K562 (cell line): Measurements from ENCODE around the gene CLTC. TPM values are rescaled to one million over a fixed set of nuclear protein-coding genes. Genes with fewer than 3 reads are reported as not detected.

ENCODE experiments used
- CBX3 ChIP-seq, 2 experiments: IDR thresholded peaks; 1 replicate in 1 of 2; 2 replicates in 1 of 2; pipeline ENCODE4 v1.6.1; 2012; ENCODE audit warnings: inconsistent platforms in 2 of 2, low read length in 2 of 2, borderline replicate concordance in 1 of 2, control low read depth in 1 of 2
- CHD1 ChIP-seq: fragments of 200-600 bp; sonication (generic); IDR thresholded peaks from one replicate; pipeline ENCODE4 v1.6.1; 2012; ENCODE audit warnings: mild to moderate bottlenecking, moderate library complexity, low read length, inconsistent platforms
- CREBBP ChIP-seq: IDR thresholded peaks from one replicate; pipeline ENCODE4 v1.6.1; 2012; ENCODE audit warnings: low read depth, mild to moderate bottlenecking, control low read depth, inconsistent platforms, low read length
- EGR1 ChIP-seq: fragments of 450-650 bp; conservative IDR thresholded peaks from 2 replicates; pipeline ENCODE4 v1.6.1; 2017; ENCODE audit warnings: mild to moderate bottlenecking
- HMG20B ChIP-seq: fragments of 250-450 bp; sonication (Bioruptor Pico); IDR thresholded peaks from 2 replicates; pipeline ENCODE4 v1.5.0; 2021; ENCODE audit warnings: mild to moderate bottlenecking
- JUNB ChIP-seq: fragments of 450-650 bp; formaldehyde crosslinking; conservative IDR thresholded peaks from 2 replicates; pipeline ENCODE4 v1.4.0; 2020; ENCODE audit warnings: mild to moderate bottlenecking
- KLF6 ChIP-seq: fragments of 250-450 bp; sonication (Bioruptor Pico); IDR thresholded peaks from 2 replicates; pipeline ENCODE4 v1.4.0; 2020; ENCODE audit warnings: mild to moderate bottlenecking, moderate library complexity, borderline replicate concordance
- MBD2 ChIP-seq: sonication (generic); IDR thresholded peaks from 2 replicates; pipeline ENCODE4 v1.6.1; 2016; ENCODE audit warnings: low read depth, borderline replicate concordance
- MXI1 ChIP-seq: IDR thresholded peaks from 2 replicates; pipeline ENCODE4 v1.6.1; 2011; ENCODE audit warnings: low read depth, mild to moderate bottlenecking, improper control_type of control experiment, low read length
- NCOA6 ChIP-seq: fragments of 450-650 bp; IDR thresholded peaks from 2 replicates; pipeline ENCODE4 v1.6.1; 2017; ENCODE audit warnings: mild to moderate bottlenecking
- NFE2 ChIP-seq: IDR thresholded peaks from 2 replicates; pipeline ENCODE4 v1.6.1; 2014; ENCODE audit warnings: antibody characterized with exemption, low read depth
- PHF20 ChIP-seq: fragments of 450-650 bp; IDR thresholded peaks from 2 replicates; pipeline ENCODE4 v1.6.1; 2018; ENCODE audit not compliant: partially characterized antibody
- SIRT6 ChIP-seq: IDR thresholded peaks from one replicate; pipeline ENCODE4 v1.6.1; 2012; ENCODE audit warnings: low read depth, mild to moderate bottlenecking, control low read depth, inconsistent platforms, low read length, moderate library complexity
- SMARCA4 ChIP-seq: fragments of 450-650 bp; IDR thresholded peaks from 2 replicates; pipeline ENCODE4 v1.6.1; 2016
- SRSF7 ChIP-seq: fragments of 200-400 bp; formaldehyde crosslinking; optimal IDR thresholded peaks from 2 replicates; pipeline ENCODE3; 2017; ENCODE audit warnings: mild to moderate bottlenecking, low read depth, low read length
- TCFL5 ChIP-seq: fragments of 250-450 bp; sonication (Bioruptor Pico); conservative IDR thresholded peaks from 2 replicates; pipeline ENCODE4 v1.6.1; 2021; ENCODE audit warnings: mild to moderate bottlenecking, moderate library complexity, matching md5 sums
- ZNF143 ChIP-seq: sonication (generic); formaldehyde crosslinking; IDR thresholded peaks from 2 replicates; pipeline ENCODE4 v1.9.0; 2022; ENCODE audit warnings: mild to moderate bottlenecking, missing genetic modification reagents
- ZNF707 ChIP-seq: fragments of 250-450 bp; sonication (Bioruptor Pico); conservative IDR thresholded peaks from 2 replicates; pipeline ENCODE4 v1.8.0; 2022; ENCODE audit warnings: inconsistent platforms, mild to moderate bottlenecking, moderate library complexity
- ZSCAN32 ChIP-seq: fragments of 450-650 bp; formaldehyde crosslinking; IDR thresholded peaks from 2 replicates; pipeline ENCODE4 v1.4.0; 2020; ENCODE audit warnings: mild to moderate bottlenecking, moderate library complexity
- polyA plus RNA-seq, 8 experiments: library from polyadenylated mRNA; depleted of rRNA in 4 of 8; stranded (reverse) in 5 of 8; unstranded in 3 of 8; fragments of >200 nt; fragmentation: Nextera tagmentation in 2 of 8; fragmentation: Illumina TruSeq in 1 of 8; extraction: Ambion mirVana in 2 of 8; extraction: Trizol in 1 of 8; gene quantifications; 2 replicates each; pipeline versions ENCODE4 v1.2.1 to v1.2.3, GENCODE V29; 2011 to 2014; ENCODE audit warnings: inconsistent platforms in 1 of 8, missing spikeins in 1 of 8
- total RNA-seq, 7 experiments: library from RNA; depleted of rRNA in 6 of 7; stranded (reverse); fragments of >200 nt in 6 of 7; fragmentation: Illumina TruSeq in 2 of 7; extraction: Trizol in 2 of 7; gene quantifications; 2 replicates each; pipeline versions ENCODE4 v1.2.1 to v1.2.3, GENCODE V29; 2011 to 2021; ENCODE audit warnings: low replicate concordance in 1 of 7
- TF ChIP-seq, protein P1 (sequence below): sonication (generic); formaldehyde crosslinking; IDR thresholded peaks from 2 replicates; pipeline ENCODE4 v1.8.1; 2023; ENCODE audit warnings: mild to moderate bottlenecking, missing genetic modification reagents
- TF ChIP-seq, protein P2 (sequence below), 2 experiments: fragments of 450-650 bp; conservative IDR thresholded peaks; 2 replicates each; pipeline ENCODE4 v1.6.1; 2017; ENCODE audit warnings: mild to moderate bottlenecking in 2 of 2, moderate library complexity in 2 of 2
- TF ChIP-seq, protein P3 (sequence below): conservative IDR thresholded peaks from 2 replicates; pipeline ENCODE4 v1.6.1; 2011; ENCODE audit warnings: low read depth, mild to moderate bottlenecking, low read length; ENCODE audit not compliant: control insufficient read depth

CLTC gene
- total and polyA plus RNA-seq, 9 of the 15 experiments (the other 6 are each of a cell fraction or from before 2014, with no cell fraction given), result 115 to 267 (median 174) TPM

- no peak for TF ChIP-seq ZNF143 (CRISPR knock-in tag)
- TF ChIP-seq KLF6, result peak; percentile 87
- TF ChIP-seq MBD2, result peak; percentile 70; the same call in 1 of the 2 replicates
- peak; percentile 95 for TF ChIP-seq NFE2
- peak in 1 of 2 experiments; percentile 55; a peak in 2 of 3 replicates for TF ChIP-seq CBX3 (IDR thresholded peaks at IDR 0.05; ENCODE audit: borderline replicate concordance in 1 of 2, low read length in 2 of 2)
- TF ChIP-seq, protein P1, sequence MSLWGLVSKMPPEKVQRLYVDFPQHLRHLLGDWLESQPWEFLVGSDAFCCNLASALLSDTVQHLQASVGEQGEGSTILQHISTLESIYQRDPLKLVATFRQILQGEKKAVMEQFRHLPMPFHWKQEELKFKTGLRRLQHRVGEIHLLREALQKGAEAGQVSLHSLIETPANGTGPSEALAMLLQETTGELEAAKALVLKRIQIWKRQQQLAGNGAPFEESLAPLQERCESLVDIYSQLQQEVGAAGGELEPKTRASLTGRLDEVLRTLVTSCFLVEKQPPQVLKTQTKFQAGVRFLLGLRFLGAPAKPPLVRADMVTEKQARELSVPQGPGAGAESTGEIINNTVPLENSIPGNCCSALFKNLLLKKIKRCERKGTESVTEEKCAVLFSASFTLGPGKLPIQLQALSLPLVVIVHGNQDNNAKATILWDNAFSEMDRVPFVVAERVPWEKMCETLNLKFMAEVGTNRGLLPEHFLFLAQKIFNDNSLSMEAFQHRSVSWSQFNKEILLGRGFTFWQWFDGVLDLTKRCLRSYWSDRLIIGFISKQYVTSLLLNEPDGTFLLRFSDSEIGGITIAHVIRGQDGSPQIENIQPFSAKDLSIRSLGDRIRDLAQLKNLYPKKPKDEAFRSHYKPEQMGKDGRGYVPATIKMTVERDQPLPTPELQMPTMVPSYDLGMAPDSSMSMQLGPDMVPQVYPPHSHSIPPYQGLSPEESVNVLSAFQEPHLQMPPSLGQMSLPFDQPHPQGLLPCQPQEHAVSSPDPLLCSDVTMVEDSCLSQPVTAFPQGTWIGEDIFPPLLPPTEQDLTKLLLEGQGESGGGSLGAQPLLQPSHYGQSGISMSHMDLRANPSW (CRISPR knock-in tag), result no peak
- peak; percentile 70 for TF ChIP-seq PHF20
- TF ChIP-seq TCFL5, result no peak
- 0 out of 2 replicates have a peak, but pooled peaks have one; percentile 5 for TF ChIP-seq MXI1
- peak; percentile 97 for TF ChIP-seq EGR1
- TF ChIP-seq, protein P2, sequence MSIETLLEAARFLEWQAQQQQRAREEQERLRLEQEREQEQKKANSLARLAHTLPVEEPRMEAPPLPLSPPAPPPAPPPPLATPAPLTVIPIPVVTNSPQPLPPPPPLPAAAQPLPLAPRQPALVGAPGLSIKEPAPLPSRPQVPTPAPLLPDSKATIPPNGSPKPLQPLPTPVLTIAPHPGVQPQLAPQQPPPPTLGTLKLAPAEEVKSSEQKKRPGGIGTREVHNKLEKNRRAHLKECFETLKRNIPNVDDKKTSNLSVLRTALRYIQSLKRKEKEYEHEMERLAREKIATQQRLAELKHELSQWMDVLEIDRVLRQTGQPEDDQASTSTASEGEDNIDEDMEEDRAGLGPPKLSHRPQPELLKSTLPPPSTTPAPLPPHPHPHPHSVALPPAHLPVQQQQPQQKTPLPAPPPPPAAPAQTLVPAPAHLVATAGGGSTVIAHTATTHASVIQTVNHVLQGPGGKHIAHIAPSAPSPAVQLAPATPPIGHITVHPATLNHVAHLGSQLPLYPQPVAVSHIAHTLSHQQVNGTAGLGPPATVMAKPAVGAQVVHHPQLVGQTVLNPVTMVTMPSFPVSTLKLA (conservative IDR thresholded peaks at IDR 0.05), result peak; percentile 97 to 98
- no peak for TF ChIP-seq ZSCAN32 (CRISPR knock-in tag)
- TF ChIP-seq CHD1, result no peak
- TF ChIP-seq JUNB (CRISPR knock-in tag), result no peak
- TF ChIP-seq SRSF7, result no peak
- TF ChIP-seq, protein P3, sequence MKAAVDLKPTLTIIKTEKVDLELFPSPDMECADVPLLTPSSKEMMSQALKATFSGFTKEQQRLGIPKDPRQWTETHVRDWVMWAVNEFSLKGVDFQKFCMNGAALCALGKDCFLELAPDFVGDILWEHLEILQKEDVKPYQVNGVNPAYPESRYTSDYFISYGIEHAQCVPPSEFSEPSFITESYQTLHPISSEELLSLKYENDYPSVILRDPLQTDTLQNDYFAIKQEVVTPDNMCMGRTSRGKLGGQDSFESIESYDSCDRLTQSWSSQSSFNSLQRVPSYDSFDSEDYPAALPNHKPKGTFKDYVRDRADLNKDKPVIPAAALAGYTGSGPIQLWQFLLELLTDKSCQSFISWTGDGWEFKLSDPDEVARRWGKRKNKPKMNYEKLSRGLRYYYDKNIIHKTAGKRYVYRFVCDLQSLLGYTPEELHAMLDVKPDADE, result peak; percentile 98
- TF ChIP-seq SIRT6, result no peak
- no peak for TF ChIP-seq ZNF707 (CRISPR knock-in tag)
- TF ChIP-seq NCOA6, result no peak
- TF ChIP-seq CREBBP, result no peak
- no peak for TF ChIP-seq HMG20B (CRISPR knock-in tag)
- TF ChIP-seq SMARCA4, result peak; percentile 69
Measured at GRCh38 chr17:59619298-59620063, at the start of gene CLTC (continued).
